Gastroesophageal sphincter (tissue), 4 donors: ENCODE data around the gene PDE6A. TPM values are rescaled to one million over a fixed set of nuclear protein-coding genes. Genes with fewer than 3 reads are reported as not detected.

Experiments
- ATAC-seq: fragments of 150-250 bp; one replicate; pipeline ENCODE4 v1.9.1; 2016; ENCODE audit warnings: mild to moderate bottlenecking, moderate library complexity
- H3K27ac ChIP-seq, 4 donors: fragments of 200-600 bp; sonication (generic) in 3 of 4; 1 replicate in 3 of 4; 2 replicates in 1 of 4; pipeline ENCODE4 v1.5.1; 2016 to 2019
- H3K27me3 ChIP-seq: fragments of 200-600 bp; sonication (generic); one replicate; pipeline ENCODE4 v1.5.1; 2019
- H3K36me3 ChIP-seq, 2 donors: fragments of 200-600 bp; sonication (generic); one replicate each; pipeline ENCODE4 v1.5.1; 2019; ENCODE audit warnings: control low read depth in 1 of 2
- H3K4me1 ChIP-seq, 3 donors: fragments of 200-600 bp; sonication (generic); 1 replicate in 2 of 3; 2 replicates in 1 of 3; pipeline ENCODE4 v1.5.1; 2016 to 2019; ENCODE audit warnings: control low read depth in 2 of 3
- H3K4me3 ChIP-seq, 2 donors: fragments of 200-600 bp; sonication (generic); one replicate each; pipeline ENCODE4 v1.5.1; 2019; ENCODE audit warnings: mild to moderate bottlenecking in 1 of 2, moderate library complexity in 1 of 2
- H3K9me3 ChIP-seq, 3 donors: fragments of 200-600 bp; sonication (generic); one replicate each; pipeline ENCODE4 v1.5.1; 2017 to 2019; ENCODE audit warnings: control low read depth in 2 of 3
- EP300 ChIP-seq: sonication (generic); formaldehyde crosslinking; IDR thresholded peaks from one replicate; pipeline ENCODE4 v1.6.1; 2017; ENCODE audit warnings: antibody characterized with exemption, mild to moderate bottlenecking
- POLR2A ChIP-seq, 2 donors: fragments of 450-650 bp; IDR thresholded peaks; one replicate each; pipeline ENCODE4 v1.6.1; 2017; ENCODE audit warnings: antibody characterized with exemption in 2 of 2, mild to moderate bottlenecking in 2 of 2, moderate library complexity in 1 of 2
- POLR2AphosphoS5 ChIP-seq: sonication (generic); formaldehyde crosslinking; IDR thresholded peaks from one replicate; pipeline ENCODE4 v1.6.1; 2017; ENCODE audit warnings: antibody characterized with exemption
- WGBS, 2 donors: methylation state at CpG; one replicate each; pipeline ENCODE4 v1.1.5; 2018; ENCODE audit warnings: low coverage in 1 of 2; 5-methylcytosine and 5-hydroxymethylcytosine counted together
- total RNA-seq, 4 donors: library from RNA; depleted of rRNA; stranded (reverse); fragments of >200 nt; gene quantifications; one replicate each; pipeline ENCODE4 v1.1.0, GENCODE V29; 2016
- TF ChIP-seq, protein P1 (sequence below), 4 experiments: fragments of 200-600 bp in 2 of 4; fragments of 450-650 bp in 2 of 4; sonication (generic) in 1 of 4; IDR thresholded peaks; one replicate each; pipeline ENCODE4 v1.5.1; 2017 to 2019; ENCODE audit warnings: antibody characterized with exemption in 4 of 4, mild to moderate bottlenecking in 2 of 4, moderate library complexity in 2 of 4

PDE6A gene
- total RNA-seq, 4 donors from 2014 or later: 0.05 TPM; not detected in 3

DNA sequence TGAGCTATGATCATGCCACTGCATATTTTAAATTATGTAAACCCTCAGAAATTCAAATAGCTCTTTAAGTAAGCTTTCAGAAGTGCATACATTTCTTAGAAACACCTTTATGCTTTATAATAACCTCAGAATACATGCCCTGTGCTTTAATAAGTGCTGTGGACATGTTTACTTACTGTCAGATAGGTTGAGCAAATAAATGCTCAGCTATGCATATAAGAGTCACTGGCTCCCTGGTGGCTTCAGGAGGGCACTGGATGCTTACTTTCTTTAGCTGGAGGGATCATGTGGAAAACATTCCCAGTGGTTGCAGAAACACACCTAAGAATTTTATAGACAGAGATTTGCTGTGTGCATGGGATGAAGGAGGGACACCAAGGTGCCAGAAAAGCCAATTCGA, 74.4 kb downstream of the PDE6A start:
- Histone ChIP-seq H3K27me3 (no peaks in the 10 kb centered on the region), H3K27ac (no peak overlapping the region), H3K36me3 (no peaks in the 10 kb centered on the region), H3K4me3 (no peak overlapping the region), H3K9me3 (no peaks in the 10 kb centered on the region), H3K4me1 (no peaks in the 10 kb centered on the region)
- ATAC-seq: no peak
- 83% methylated on average over 1 of the region's 1 CpG; no CpG with 5 or more reads in 1 of the 2 donors for WGBS, 2 donors
- TF ChIP-seq POLR2AphosphoS5: no peak
- TF ChIP-seq POLR2A (IDR thresholded peaks at IDR 0.05): no peak
- TF ChIP-seq, protein P1, sequence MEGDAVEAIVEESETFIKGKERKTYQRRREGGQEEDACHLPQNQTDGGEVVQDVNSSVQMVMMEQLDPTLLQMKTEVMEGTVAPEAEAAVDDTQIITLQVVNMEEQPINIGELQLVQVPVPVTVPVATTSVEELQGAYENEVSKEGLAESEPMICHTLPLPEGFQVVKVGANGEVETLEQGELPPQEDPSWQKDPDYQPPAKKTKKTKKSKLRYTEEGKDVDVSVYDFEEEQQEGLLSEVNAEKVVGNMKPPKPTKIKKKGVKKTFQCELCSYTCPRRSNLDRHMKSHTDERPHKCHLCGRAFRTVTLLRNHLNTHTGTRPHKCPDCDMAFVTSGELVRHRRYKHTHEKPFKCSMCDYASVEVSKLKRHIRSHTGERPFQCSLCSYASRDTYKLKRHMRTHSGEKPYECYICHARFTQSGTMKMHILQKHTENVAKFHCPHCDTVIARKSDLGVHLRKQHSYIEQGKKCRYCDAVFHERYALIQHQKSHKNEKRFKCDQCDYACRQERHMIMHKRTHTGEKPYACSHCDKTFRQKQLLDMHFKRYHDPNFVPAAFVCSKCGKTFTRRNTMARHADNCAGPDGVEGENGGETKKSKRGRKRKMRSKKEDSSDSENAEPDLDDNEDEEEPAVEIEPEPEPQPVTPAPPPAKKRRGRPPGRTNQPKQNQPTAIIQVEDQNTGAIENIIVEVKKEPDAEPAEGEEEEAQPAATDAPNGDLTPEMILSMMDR (IDR thresholded peaks at IDR 0.05): no peak
- no peak for TF ChIP-seq EP300

DNA sequence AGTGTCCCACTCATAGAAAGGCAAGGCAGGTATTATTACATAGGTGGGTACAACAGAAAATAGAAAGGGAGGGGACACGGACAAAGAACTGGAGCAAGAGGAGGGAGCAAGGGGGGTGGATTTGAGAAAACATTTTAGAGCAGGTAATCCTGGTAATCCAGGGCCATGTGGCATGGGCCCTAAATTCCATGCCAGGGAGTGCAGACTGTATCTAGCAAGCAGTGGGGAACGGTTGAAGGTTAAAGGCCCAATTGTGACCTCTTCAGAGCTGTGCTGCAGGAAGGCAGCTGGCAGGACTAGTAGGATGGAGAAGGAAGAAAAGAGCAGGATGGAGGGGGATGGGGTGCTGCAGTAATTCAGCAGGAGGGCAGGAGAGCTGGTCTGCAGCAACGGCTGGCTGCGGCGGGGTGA, 75.2 kb downstream of the PDE6A start:
- no peaks in the 10 kb centered on the region for H3K27me3 ChIP-seq
- H3K9me3 ChIP-seq: no peaks in the 10 kb centered on the region
- no peak for TF ChIP-seq POLR2A (IDR thresholded peaks at IDR 0.05)
- no peak for TF ChIP-seq POLR2AphosphoS5
- TF ChIP-seq, protein P1 (IDR thresholded peaks at IDR 0.05): no peak
- TF ChIP-seq EP300: no peak
- H3K27ac ChIP-seq: no peak overlapping the region
- no peaks in the 10 kb centered on the region for H3K4me1 ChIP-seq
- ATAC-seq: no peak
- WGBS, 2 donors: 80 to 90% methylated on average over 3 to 5 of the region's 5 CpGs
- H3K36me3 ChIP-seq: no peaks in the 10 kb centered on the region
- no peak overlapping the region for H3K4me3 ChIP-seq

DNA sequence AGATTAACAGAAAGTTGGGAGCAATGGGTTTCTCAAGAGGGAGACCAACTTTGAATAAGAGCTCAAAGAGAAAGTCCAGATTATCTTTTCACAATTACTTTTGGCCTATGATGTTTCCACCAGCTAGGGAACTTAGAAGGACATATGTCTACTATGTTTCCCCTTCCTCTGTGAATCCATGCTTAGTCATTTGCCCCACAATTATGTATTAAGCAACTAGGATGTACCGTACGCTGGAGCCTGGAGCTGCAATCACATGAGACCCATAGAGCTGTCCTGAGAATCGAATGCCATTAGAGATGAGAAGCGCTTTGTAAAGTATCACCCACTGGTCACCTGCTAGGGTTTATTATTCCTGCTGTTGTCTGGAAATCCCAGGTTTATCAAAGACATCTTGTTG, 78.8 kb downstream of the PDE6A start:
- H3K27me3 ChIP-seq: no peaks in the 10 kb centered on the region
- TF ChIP-seq POLR2AphosphoS5: no peak
- TF ChIP-seq POLR2A (IDR thresholded peaks at IDR 0.05): no peak
- TF ChIP-seq EP300: no peak
- TF ChIP-seq, protein P1 (IDR thresholded peaks at IDR 0.05): no peak
- H3K4me1 ChIP-seq: no peaks in the 10 kb centered on the region
- 93 to 100% methylated on average over 2 to 4 of the region's 4 CpGs for WGBS, 2 donors
- no peak overlapping the region for H3K27ac ChIP-seq
- no peak overlapping the region for H3K4me3 ChIP-seq
- H3K36me3 ChIP-seq: no peaks in the 10 kb centered on the region
- H3K9me3 ChIP-seq: no peaks in the 10 kb centered on the region
- no peak for ATAC-seq

DNA sequence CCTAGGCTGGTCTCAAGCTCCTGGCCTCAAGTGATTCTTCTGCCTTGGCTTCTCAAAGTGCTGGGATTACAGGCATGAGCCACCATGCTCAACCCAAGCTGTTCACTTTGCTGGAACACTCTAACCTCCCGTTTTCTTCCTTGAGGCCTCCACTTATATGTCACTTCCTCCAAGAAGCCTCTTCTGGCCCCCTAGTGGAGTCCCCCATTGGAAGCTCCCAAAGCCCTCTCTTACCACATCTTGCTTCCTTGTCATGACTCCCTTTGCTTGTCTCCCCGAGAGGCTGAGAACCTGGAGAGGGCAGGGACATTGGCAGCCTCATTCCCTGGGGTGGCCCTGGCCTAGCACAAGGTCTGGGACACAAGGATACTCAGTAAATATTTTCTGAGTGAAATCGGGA, 80.8 kb downstream of the PDE6A start:
- 90 to 100% methylated on average over 2 to 3 of the region's 3 CpGs for WGBS, 2 donors

DNA sequence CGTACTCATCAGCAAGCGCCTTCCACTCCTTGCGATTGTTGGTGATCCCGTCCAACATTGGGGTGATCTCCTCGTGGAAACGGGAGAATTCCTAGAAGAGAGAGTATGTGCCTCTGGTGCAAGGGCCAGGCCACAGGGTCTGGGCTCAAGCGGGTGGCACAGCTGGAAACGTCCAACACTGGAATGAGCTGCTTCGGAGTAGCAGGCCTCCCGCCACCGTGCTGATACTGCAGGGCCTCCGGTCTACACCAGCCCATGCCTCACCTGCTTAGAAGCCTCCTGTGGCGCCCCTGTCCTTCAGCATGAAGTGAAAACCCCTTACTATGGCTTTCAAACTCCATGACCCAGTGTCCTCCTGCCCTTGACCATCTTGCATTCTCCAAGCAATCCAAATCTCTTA, 81.4 kb downstream of the PDE6A start:
- Histone ChIP-seq H3K27ac (no peak overlapping the region), H3K4me1 (peaks cover 0 to 3% (median 0%) of the 10 kb centered on the region in 3 donors), H3K36me3 (no peaks in the 10 kb centered on the region), H3K27me3 (no peaks in the 10 kb centered on the region), H3K9me3 (no peaks in the 10 kb centered on the region), H3K4me3 (no peak overlapping the region)
- ATAC-seq: no peak
- WGBS, 2 donors: 92 to 95% methylated on average over 2 to 6 of the region's 13 CpGs
- TF ChIP-seq POLR2AphosphoS5: no peak
- no peak for TF ChIP-seq POLR2A (IDR thresholded peaks at IDR 0.05)
- TF ChIP-seq EP300: no peak
- TF ChIP-seq, protein P1 (IDR thresholded peaks at IDR 0.05): no peak

More for the DNA sequence above, 80.8 kb downstream of the PDE6A start:
- H3K4me1 ChIP-seq: no peaks in the 10 kb centered on the region
- no peak overlapping the region for H3K4me3 ChIP-seq
- TF ChIP-seq POLR2AphosphoS5 (no peak), POLR2A (IDR thresholded peaks at IDR 0.05) (no peak), EP300 (no peak)
- TF ChIP-seq, protein P1 (IDR thresholded peaks at IDR 0.05): no peak
- no peaks in the 10 kb centered on the region for H3K36me3 ChIP-seq
- no peaks in the 10 kb centered on the region for H3K27me3 ChIP-seq
- no peak overlapping the region for H3K27ac ChIP-seq
- no peaks in the 10 kb centered on the region for H3K9me3 ChIP-seq
- no peak for ATAC-seq
